ENCODE results near the gene XPC. TPM values are rescaled to one million over a fixed set of nuclear protein-coding genes. Genes with fewer than 3 reads are reported as not detected.
A peak's percentile ranks its signal among the peaks of the same experiment; 100 is the strongest.
"Not testable (repeated sequence)": the region's sequence is repeated elsewhere in the genome, so short reads cannot be mapped to it uniquely, and the experiment has no call there.

Gene XPC
- 10 to 100 TPM; 24.5 to 51.4 TPM for total RNA-seq

DNA sequence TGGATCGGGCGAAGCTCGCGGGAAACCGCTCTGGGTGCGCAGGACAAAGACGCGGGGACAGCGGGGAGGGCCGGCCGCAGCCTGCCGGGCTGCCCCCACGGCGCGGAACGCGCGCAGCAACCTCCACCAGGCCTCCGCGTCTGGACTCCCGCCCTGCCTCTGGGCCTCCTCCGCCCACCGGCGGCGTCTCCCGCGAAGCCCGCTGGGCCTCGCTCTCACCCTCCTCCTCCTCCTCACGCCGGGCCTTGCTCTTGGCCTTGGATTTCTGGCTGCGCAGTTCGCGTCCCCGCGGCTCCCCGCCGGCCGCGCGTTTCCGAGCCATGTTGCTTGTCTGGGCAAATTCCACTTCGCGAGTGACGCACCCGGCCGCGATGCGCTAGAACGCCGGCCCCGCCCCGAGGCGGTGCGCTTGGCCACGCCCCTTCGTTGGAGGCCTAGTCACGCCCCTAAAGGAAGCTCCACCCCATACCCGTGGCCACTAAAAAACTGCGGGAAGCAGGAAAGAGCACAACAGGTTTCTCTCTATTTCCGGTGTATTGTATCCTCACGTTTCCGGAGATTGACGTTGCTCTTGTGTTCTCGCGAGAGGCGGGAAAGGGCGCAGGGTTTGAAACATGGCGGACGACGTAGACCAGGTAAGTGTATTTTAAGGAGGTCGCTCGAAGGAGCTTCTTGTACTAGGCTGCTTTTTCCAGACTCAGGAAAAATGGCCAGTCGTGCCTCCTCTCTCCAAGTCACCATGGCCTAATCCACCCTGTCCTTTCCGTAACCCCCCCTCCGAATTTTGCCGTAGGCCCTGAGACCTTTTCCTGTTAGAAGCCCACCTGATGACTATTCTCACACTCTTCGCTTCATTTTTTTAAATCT lies at the start of gene XPC, which contains the start of gene LSM3:
Gene XPC, minus strand, starts transcription at position 355 of the 867 bp plus-strand sequence. Its CDS starts 33 bp downstream, at position 322.
Gene LSM3, plus strand, starts transcription at position 571 of the 867 bp plus-strand sequence. Its CDS starts 44 bp downstream, at position 615.
- DNase-seq (ENCODE audit: low spot score in 2 of 2) (peak; percentile 97 to 99), ATAC-seq (peak; percentile 92 to 95)
- H3K27ac Mint-ChIP-seq, result peak within 1 kb of the TSS; percentile 99 to 100
- no peaks in the 10 kb centered on the region for H3K9me3 Mint-ChIP-seq
- H3K36me3 Mint-ChIP-seq, result peaks cover 26 to 27% of the 10 kb centered on the region in 2 donors

DNA sequence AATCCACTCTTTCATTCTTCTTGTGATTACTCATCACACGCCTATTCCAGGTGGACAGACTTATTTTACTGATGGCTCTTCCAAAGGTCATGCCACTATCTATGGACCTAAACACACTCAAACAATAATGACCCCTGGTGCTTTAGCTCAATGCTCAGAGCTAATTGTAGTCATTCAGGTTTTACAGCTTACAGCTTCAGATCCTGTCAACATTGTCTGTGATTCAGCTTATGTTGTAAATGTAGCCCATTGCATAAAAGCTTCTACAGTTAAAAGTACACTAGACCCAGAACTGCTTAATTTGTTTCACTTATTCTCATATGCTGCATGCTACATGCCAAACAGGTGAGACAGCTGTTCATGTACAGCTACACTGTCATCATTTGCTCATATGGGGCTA lies 49.5 kb upstream of the XPC start:
- Mint-ChIP-seq H3K9me3 (peaks cover 0 to 3% of the 10 kb centered on the region in 2 donors), H3K36me3 (peaks cover 6 to 11% of the 10 kb centered on the region in 2 donors), H3K27ac (no peak overlapping the region)
- ATAC-seq (no peak), DNase-seq (ENCODE audit: low spot score in 2 of 2) (no peak)

DNA sequence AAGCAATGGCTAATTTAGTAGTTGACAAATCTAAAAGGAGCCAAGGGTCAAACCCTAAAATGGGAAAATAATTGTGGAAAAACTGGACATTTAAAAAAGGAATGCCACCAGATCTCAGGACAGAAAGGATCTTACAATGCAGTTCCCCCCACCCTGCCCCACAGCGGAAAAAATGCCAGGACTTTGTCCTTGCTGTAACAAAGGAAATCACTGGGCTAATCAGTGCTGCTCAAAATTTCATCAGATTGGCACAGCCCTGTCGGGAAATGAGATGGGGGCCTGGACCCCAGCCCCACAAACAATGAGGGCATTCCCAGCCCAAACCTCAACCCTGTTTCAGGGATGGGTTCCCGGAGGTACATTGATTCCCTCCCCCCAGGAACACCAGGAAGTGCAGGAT lies 48.0 kb upstream of the XPC start:
- not testable (repeated sequence) for H3K27ac Mint-ChIP-seq; ATAC-seq; DNase-seq (ENCODE audit: low spot score in 2 of 2)
- peaks cover 7 to 13% of the 10 kb centered on the region in 2 donors for H3K9me3 Mint-ChIP-seq
- H3K36me3 Mint-ChIP-seq, result peaks cover 7 to 16% of the 10 kb centered on the region in 2 donors

DNA sequence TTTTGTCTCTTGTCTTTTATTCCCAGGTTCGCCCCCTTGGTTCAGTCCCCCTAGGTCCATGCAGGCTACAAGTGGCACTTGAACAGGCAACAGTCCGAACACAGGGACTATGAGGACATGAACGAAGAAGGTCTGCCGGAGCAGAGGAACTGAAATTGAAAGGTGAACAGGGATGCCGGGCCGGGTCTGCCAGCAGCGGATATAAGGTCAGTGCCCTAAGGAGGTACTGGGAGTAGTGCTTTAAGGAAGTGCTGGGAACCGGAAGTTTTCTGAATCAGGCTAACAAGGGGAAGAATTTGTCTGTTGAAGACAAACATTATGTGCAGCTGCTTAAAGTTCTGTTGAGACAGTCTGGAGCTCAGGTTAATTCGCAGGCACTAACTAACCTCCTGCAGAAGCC lies 47.0 kb upstream of the XPC start:
- Mint-ChIP-seq H3K9me3 (peaks cover 11 to 21% of the 10 kb centered on the region in 2 donors), H3K36me3 (peaks cover 10 to 16% of the 10 kb centered on the region in 2 donors), H3K27ac (no peak overlapping the region)
- DNase-seq (ENCODE audit: low spot score in 2 of 2), result no peak
- no peak for ATAC-seq

DNA sequence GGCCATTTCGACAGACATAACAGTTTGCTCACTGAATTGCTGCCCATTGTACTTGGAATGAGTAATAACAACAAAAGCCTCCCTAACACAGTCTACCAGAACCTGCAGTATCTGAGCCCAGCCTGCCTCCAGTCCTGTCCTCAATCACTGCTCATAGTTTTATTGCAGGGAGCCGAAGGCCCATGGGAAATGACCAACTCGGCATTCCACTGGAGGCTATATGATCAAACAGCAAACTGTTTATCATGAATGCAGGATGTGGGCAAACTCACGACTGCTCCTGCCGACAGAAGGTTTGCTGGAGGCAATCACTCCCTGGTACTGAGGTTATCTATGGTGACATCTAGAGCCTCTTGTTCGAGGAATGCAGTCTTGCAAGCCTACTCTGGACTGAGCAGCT lies 46.5 kb upstream of the XPC start:
- no peak overlapping the region for H3K27ac Mint-ChIP-seq
- no peak for ATAC-seq
- DNase-seq (ENCODE audit: low spot score in 2 of 2), result no peak
- H3K36me3 Mint-ChIP-seq, result peaks cover 10 to 16% of the 10 kb centered on the region in 2 donors
- peaks cover 11 to 25% of the 10 kb centered on the region in 2 donors for H3K9me3 Mint-ChIP-seq

DNA sequence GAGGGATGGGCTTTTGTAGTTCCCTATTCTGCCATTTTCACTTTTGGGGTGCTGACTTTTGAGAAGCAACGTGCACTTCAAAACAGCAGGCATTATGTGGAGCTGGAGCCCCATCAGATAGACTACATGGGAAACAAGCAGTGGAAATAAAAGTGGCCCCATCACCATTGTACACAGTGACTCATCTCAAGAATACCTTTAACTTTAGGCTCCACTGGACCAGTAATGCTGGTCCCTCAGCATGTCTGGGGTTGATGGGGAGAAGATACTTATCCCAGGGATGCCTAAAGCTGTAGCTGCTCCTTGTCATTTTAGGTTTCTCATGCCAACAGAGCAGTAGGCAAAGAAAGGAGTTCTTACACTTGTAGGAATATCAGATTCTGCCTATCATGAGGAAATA lies 45.2 kb upstream of the XPC start:
- peaks cover 11 to 26% of the 10 kb centered on the region in 2 donors for H3K9me3 Mint-ChIP-seq
- peaks cover 10 to 16% of the 10 kb centered on the region in 2 donors for H3K36me3 Mint-ChIP-seq
- ATAC-seq (no peak), DNase-seq (ENCODE audit: low spot score in 2 of 2) (no peak)
- H3K27ac Mint-ChIP-seq, result no peak overlapping the region

DNA sequence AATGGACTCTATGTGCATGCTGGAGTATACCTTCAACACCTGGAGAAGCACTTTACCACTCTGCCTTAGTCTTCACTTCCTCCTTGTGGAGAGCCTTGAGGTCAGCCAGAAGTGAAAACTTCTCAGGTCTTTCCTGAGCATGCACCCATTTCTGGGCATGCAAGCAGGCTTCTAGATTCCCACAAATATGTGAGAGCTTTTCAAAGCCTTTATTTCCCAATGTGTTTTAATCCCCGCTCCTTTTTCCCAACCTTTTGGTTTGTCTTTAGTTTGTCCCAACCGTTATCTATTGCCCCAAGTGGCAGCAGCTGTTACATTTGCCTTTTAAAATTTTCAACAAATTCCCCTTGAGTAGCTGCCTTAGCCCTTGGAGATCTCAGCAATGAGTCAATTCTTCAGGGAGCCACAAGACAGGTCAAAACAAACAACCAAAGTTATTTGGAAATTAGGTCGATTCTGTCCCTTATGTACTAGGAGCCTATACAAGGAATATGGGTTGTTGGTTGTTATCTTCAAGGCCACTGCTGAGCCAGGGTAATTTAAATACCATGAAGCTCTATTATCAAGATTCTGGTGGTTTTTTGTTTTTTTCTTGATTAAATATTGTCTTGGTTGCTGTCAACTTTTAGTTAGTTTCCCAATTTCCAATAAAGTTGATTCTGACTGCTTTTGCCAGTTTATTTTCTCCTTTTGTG lies 44.6 kb upstream of the XPC start:
- peaks cover 10 to 16% of the 10 kb centered on the region in 2 donors for H3K36me3 Mint-ChIP-seq

DNA sequence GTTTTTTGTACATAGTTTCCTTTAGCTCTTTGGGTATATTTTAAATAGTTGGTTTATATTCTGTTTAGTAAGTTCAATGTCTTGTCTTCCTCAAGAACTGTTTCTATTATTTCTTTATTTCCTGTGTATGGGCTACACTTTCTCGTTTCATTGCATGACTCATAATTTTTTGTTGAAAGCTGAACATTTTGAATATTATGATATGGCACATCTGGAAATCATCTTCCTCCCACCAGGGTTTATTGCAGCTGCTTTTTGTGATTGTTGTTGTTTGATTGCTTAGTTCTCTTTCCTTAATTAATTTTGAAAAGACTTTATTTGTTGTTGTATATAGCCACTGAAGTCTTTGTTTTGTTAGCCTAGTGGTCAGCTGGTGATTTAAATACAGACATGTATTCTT lies 44.1 kb upstream of the XPC start:
- H3K36me3 Mint-ChIP-seq, result peaks cover 10 to 16% of the 10 kb centered on the region in 2 donors
- ATAC-seq, result no peak
- H3K27ac Mint-ChIP-seq, result no peak overlapping the region
- peaks cover 11 to 26% of the 10 kb centered on the region in 2 donors for H3K9me3 Mint-ChIP-seq
- no peak for DNase-seq (ENCODE audit: low spot score in 2 of 2)

More for the DNA sequence above, 44.6 kb upstream of the XPC start:
- ATAC-seq (no peak), DNase-seq (ENCODE audit: low spot score in 2 of 2) (no peak)
- Mint-ChIP-seq H3K27ac (no peak overlapping the region), H3K9me3 (peaks cover 11 to 26% of the 10 kb centered on the region in 2 donors)

DNA sequence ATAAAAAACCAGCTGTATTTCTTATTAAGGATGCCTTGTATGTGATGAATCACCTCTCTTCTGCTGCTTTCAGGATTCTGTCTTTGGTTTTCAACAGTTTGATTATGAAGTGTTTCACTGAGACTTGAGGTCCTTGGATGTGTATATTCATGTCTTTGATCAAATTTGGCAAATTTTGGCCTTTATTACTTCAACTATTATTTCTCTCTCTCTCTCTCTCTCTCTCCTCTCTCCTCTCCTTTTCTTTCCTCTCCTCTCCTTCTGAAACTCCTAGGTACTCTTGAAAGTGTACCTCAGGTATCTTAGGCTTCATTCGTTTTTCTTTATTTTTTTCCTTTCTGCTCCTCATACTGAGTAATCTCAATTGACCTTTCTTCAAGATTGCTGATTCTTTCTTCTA lies 43.5 kb upstream of the XPC start:
- DNase-seq (ENCODE audit: low spot score in 2 of 2) (no peak), ATAC-seq (no peak)
- no peak overlapping the region for H3K27ac Mint-ChIP-seq
- H3K9me3 Mint-ChIP-seq, result peaks cover 11 to 26% of the 10 kb centered on the region in 2 donors
- peaks cover 10 to 16% of the 10 kb centered on the region in 2 donors for H3K36me3 Mint-ChIP-seq

DNA sequence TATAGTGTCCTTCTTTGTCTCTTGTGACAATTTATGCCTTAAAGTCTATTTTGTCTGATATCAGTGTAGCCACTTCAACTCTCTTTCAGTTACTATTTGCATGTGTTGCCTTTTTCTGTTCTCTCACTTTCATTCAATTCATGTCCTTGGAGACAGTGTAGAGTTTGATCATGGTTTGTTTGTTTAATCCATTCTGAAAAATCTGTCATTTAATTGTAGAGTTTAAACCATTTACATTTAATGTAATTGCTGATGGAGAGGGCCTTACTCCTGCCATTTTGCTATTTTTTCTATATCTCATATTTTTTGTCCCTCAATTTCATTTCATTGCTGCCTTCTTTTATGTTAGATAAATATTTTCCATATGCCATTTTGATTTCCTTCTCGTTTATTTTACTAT lies 42.5 kb upstream of the XPC start:
- Mint-ChIP-seq H3K9me3 (peaks cover 11 to 26% of the 10 kb centered on the region in 2 donors), H3K36me3 (peaks cover 10 to 16% of the 10 kb centered on the region in 2 donors), H3K27ac (no peak overlapping the region)
- ATAC-seq (no peak), DNase-seq (ENCODE audit: low spot score in 2 of 2) (no peak)

DNA sequence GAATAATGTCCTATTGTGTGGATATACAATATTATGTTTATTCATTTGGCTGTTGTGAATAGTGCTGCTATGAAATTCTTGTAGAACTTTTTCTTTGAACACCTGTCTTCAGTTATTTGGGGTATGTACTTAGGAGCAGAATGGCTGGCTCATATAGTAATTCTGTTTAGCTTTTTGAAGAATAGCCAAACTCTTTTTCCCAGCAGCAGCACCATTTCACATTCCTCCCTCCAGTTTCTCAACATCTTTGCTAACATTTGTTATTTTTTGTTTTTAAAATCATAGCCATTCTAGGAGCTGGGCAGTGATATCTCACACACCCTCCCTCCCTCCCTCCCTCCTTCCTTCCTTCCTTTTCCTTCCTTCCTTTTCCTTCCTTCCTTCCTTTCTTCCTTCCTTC lies 40.0 kb upstream of the XPC start:
- ATAC-seq, result no peak
- H3K27ac Mint-ChIP-seq, result no peak overlapping the region
- peaks cover 11 to 26% of the 10 kb centered on the region in 2 donors for H3K9me3 Mint-ChIP-seq
- DNase-seq (ENCODE audit: low spot score in 2 of 2), result no peak
- H3K36me3 Mint-ChIP-seq, result peaks cover 10 to 16% of the 10 kb centered on the region in 2 donors

DNA sequence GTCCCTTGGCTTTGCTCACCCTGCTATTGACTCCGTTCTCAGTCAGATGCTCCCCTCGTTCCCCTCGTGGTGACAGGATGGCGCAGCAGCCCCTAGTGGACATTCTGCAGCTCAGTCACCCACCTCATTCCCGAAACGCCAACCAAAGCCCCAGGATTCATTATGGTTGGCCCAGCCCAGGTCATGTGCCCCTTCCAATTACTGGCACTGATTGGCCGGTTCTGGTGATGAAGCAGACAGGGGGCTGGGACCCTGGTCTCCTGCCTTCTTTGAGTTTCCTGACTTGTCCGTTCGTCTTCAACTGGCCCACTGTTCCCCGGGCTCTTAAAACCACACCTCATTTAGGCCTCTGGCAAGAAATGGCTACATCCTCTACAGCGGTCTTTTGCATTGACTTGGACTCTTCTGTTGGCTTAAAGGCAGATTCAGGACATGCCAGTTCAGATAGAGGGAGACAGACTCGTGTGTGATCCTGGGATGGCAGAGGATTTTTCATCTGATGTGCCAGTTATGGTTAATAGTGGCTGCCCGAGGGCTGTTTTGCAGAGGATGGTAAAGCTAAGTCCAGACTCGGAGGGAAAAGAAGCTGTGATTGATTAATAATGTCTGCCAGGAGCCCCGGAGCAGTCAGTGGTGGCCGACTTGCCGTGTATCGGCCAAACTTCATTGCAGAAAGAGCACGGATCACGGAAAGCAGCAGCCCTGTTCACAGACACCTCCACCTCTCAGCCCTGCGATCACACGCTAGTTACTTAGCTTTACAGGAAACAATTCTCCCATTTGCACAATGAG lies 38.1 kb upstream of the XPC start:
- Mint-ChIP-seq H3K36me3 (peaks cover 0 to 4% of the 10 kb centered on the region in 2 donors), H3K9me3 (peaks cover 5 to 14% of the 10 kb centered on the region in 2 donors), H3K27ac (peak overlapping the region in 1 of 2 donors; percentile 42)
- peak; percentile 68 to 90 for ATAC-seq
- no peak for DNase-seq (ENCODE audit: low spot score in 2 of 2)

DNA sequence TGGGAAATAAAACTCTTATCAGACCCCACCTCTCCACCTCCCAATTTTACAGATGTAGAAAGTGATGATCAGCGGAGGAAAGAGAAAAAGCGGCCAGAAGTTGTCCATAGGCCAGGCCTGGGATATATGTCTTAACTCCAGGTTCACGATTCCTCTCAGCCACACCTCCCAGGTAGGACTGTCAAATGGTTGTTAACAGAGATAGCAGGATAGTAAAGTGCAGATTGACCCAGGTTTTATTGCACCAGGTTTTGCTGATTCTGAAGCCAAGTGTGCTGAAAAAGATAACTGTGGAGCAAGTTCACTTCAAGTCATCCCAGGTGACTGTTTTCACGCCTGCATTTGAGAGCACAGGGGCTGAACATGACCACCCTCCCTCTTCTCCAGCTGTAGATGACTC lies 36.4 kb upstream of the XPC start:
- Mint-ChIP-seq H3K27ac (no peak overlapping the region), H3K36me3 (no peaks in the 10 kb centered on the region), H3K9me3 (peaks cover 0 to under 1% of the 10 kb centered on the region in 2 donors)
- DNase-seq (ENCODE audit: low spot score in 2 of 2) (no peak), ATAC-seq (no peak)

DNA sequence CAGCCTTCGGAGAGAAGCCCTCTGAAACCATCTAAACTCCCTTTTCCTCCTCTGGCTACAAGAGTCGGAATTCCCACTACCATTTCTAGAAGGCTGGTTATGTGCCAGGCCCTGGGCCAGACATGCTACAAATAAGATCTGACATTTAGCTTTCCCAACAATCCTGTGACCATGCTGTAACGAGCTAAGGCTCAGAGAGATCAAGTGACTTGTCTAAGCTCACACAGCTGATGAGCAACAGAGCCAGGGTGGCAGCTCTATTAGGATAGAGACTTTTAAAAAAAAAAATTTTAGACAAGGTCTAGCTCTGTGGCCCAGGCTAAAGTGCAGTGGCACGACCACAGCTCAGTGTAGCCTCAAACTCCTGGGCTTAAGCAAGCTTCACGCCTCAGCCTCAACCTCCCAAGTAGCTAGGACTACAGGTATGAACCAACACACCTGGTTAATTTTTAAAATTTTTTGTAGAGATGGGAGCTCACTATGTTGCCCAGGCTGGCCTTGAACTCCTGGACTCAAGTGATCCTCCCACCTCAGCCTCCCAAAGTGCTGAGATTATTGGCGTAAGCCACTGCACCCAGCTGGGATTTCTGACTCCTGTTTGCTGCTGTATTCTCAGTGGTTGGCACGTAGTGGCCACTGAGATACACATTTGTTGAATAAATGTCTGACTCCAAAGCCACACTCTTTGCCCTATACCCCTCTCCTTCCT lies 34.8 kb upstream of the XPC start:
- DNase-seq (ENCODE audit: low spot score in 2 of 2) (no peak), ATAC-seq (no peak)
- Mint-ChIP-seq H3K27ac (no peak overlapping the region), H3K36me3 (no peaks in the 10 kb centered on the region), H3K9me3 (no peaks in the 10 kb centered on the region)

DNA sequence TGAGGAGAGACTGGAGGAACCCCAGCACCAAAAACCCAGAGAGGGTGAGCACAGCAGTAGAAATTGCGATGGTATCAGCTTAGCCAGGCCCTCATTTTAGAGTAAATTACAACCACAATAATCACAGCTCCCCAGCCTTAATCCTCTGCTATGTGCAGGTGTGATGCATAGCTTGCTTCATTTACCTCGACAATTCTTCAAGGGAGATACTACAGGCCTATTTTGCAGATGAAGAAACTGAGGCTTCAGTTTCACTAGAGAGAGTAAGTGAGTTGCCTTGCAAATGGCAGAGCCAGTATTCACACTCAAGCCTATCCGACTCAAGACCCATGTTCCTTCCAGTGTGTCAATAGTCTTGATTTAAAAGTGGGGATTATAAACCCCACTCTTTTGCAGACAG lies 33.6 kb upstream of the XPC start:
- ATAC-seq (no peak), DNase-seq (ENCODE audit: low spot score in 2 of 2) (no peak)
- Mint-ChIP-seq H3K36me3 (no peaks in the 10 kb centered on the region), H3K9me3 (no peaks in the 10 kb centered on the region), H3K27ac (no peak overlapping the region)

DNA sequence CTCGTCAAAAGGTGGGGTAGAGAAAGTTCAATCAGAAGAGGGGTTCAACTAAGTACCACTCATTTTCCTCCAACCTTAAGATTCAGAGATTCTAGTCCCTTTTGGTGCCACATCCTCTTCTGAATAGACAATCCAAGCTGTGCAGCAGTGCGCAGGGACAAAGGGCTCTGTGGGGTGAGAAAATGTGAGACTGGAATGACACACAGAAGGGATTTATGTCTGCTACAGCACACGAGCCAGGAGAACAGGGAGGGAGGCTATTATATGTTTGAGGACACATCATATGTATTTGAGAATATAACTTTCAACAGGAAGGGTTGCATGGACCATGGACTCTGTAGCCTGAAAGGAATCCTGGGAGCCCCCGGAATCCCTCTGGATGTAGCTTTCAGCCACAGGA lies 33.2 kb upstream of the XPC start:
- H3K9me3 Mint-ChIP-seq, result no peaks in the 10 kb centered on the region
- H3K36me3 Mint-ChIP-seq, result no peaks in the 10 kb centered on the region
- no peak for ATAC-seq
- H3K27ac Mint-ChIP-seq, result peak overlapping the region in 1 of 2 donors; percentile 23
- no peak for DNase-seq (ENCODE audit: low spot score in 2 of 2)
